Upper lobe of left lung (tissue), 4 donors: ENCODE data around the gene SVOP.

Experiments used
- CTCF ChIP-seq, 6 experiments: fragments of 450-650 bp in 4 of 6; fragments of 200-600 bp in 2 of 6; sonication (generic) in 2 of 6; IDR thresholded peaks; one replicate each; pipeline ENCODE4 v1.5.1; 2016 to 2019; ENCODE audit warnings: antibody characterized with exemption in 6 of 6
- POLR2A ChIP-seq, 4 donors: fragments of 450-650 bp; IDR thresholded peaks; one replicate each; pipeline ENCODE4 v1.5.1; 2016 to 2017; ENCODE audit warnings: antibody characterized with exemption in 4 of 4, mild to moderate bottlenecking in 2 of 4
- POLR2AphosphoS5 ChIP-seq, 2 donors: sonication (generic); formaldehyde crosslinking; IDR thresholded peaks; one replicate each; pipeline ENCODE4 v1.5.1; 2017; ENCODE audit warnings: antibody characterized with exemption in 2 of 2

- TF ChIP-seq CTCF (IDR thresholded peaks at IDR 0.05) (no peak), POLR2AphosphoS5 (IDR thresholded peaks at IDR 0.05) (no peak), POLR2A (IDR thresholded peaks at IDR 0.05) (no peak)
These were observed 37.6 kb downstream of the SVOP start for GRCh38 chr12:108983227-108983626.
